Stimulated activated CD4-positive, alpha-beta T cell treated with anti-CD3 and anti-CD28 coated beads, Interleukin-4, amount 100 ng/mL, for 4 hours (primary cell): Measurements from ENCODE around the gene FAM53A.
"Not testable (repeated sequence)": the region's sequence is repeated elsewhere in the genome, so short reads cannot be mapped to it uniquely, and the experiment has no call there.

Experiments used
- DNase-seq, 2 experiments: peaks; one replicate each; pipeline ENCODE4 v3.0.0-alpha.2; 2020

Gene FAM53A

GRCh38 chr4:1658146-1658545 lies 26.0 kb downstream of the FAM53A start:
- DNase-seq: no peak

- DNase-seq: no peak
Observed at GRCh38 chr4:1656986-1657385, 27.1 kb downstream of the FAM53A start.

GRCh38 chr4:1656132-1656531 lies 28.0 kb downstream of the FAM53A start:
- no peak for DNase-seq

- no peak for DNase-seq
Observed at GRCh38 chr4:1655676-1656075, 28.4 kb downstream of the FAM53A start.

GRCh38 chr4:1655081-1655480 lies 29.0 kb downstream of the FAM53A start:
- no peak for DNase-seq

GRCh38 chr4:1654216-1654955 lies 29.7 kb downstream of the FAM53A start:
- DNase-seq: no peak

GRCh38 chr4:1653776-1654175 lies 30.3 kb downstream of the FAM53A start:
- DNase-seq: no peak

- no peak for DNase-seq
Observed at GRCh38 chr4:1652088-1652487, 32.0 kb downstream of the FAM53A start.

- DNase-seq: no peak
Observed at GRCh38 chr4:1651609-1652008, 32.5 kb downstream of the FAM53A start.

- no peak for DNase-seq
Observed at GRCh38 chr4:1648962-1649361, 35.2 kb downstream of the FAM53A start.

- DNase-seq: no peak
Observed at GRCh38 chr4:1647432-1647831, 36.7 kb downstream of the FAM53A start.

GRCh38 chr4:1646690-1647089 lies 37.4 kb downstream of the FAM53A start:
- no peak for DNase-seq

- DNase-seq: no peak
Observed at GRCh38 chr4:1644891-1645657, 39.0 kb downstream of the FAM53A start.

- no peak for DNase-seq
Observed at GRCh38 chr4:1643971-1644735, 40.0 kb downstream of the FAM53A start.

GRCh38 chr4:1642196-1642951 lies 41.7 kb downstream of the FAM53A start:
- no peak for DNase-seq

- no peak for DNase-seq
Observed at GRCh38 chr4:1641671-1642070, 42.4 kb downstream of the FAM53A start.

- not testable (repeated sequence) for DNase-seq
Observed at GRCh38 chr4:1640716-1641503, 43.2 kb downstream of the FAM53A start.

- DNase-seq: no peak
Observed at GRCh38 chr4:1640190-1640589, 43.9 kb downstream of the FAM53A start.

- no peak for DNase-seq
Observed at GRCh38 chr4:1639299-1639868, 44.7 kb downstream of the FAM53A start.

GRCh38 chr4:1638873-1639272 lies 45.2 kb downstream of the FAM53A start:
- no peak for DNase-seq

- DNase-seq: no peak
Observed at GRCh38 chr4:1638272-1638598, 45.9 kb downstream of the FAM53A start.
